HCT116 (cell line): Measurements from ENCODE around the gene HMCN2. TPM values are rescaled to one million over a fixed set of nuclear protein-coding genes. Genes with fewer than 3 reads are reported as not detected.

Source experiments
- ATAC-seq: fragments of 200-7000 bp; cut with Tn5 transposase; 2 replicates; pipeline ENCODE4 v1.9.1; 2020; ENCODE audit warnings: mild to moderate bottlenecking, moderate library complexity
- BruUV-seq: library from RNA; stranded (reverse); fragments of 400-500 nt; replicated peaks from 2 replicates; lab custom pipeline; 2021; lab: Mats Ljungman, UMichigan
- CTCF ChIA-PET: fragments of 300-600 bp; sonication (Branson Sonifier 250); formaldehyde crosslinking; loops from one replicate; lab custom pipeline; 2021; ENCODE audit warnings: antibody characterized with exemption; lab: Charles Lee
- POLR2A ChIA-PET: fragments of 300-600, 350-600 bp; sonication (Branson Sonifier 250); formaldehyde crosslinking; loops from one replicate; lab custom pipeline; 2021; ENCODE audit warnings: antibody characterized with exemption; lab: Charles Lee
- RAD21 ChIA-PET, 2 experiments: fragments of 300-600 bp; sonication (Branson Sonifier 250); formaldehyde crosslinking; loops; one replicate each; lab custom pipeline; 2023; ENCODE audit warnings: low total read pairs in 2 of 2; ENCODE audit not compliant: uncharacterized antibody in 2 of 2, unreplicated experiment in 2 of 2, low non-redundant PET in 1 of 2; lab: Charles Lee
- DNase-seq: peaks from one replicate; pipeline ENCODE4 v3.0.0-alpha.2; 2010; ENCODE audit warnings: low read depth, low spot score
- H2AFZ ChIP-seq: fragments of 200-600 bp; shearing (Covaris generic), sonication (generic); 2 replicates; pipeline ENCODE4 v1.6.1; 2017; ENCODE audit warnings: low read depth, mixed run types, mixed read lengths, antibody characterized with exemption, low read length; ENCODE audit not compliant: poor library complexity, severe bottlenecking
- H3K27ac ChIP-seq: 2 replicates; pipeline ENCODE4 v1.5.1; 2012; ENCODE audit warnings: low read depth, low read length
- H3K27me3 ChIP-seq: fragments of 200-600 bp; sonication (generic); 2 replicates; pipeline ENCODE4 v1.6.1; 2016; ENCODE audit warnings: mixed run types, low read length, mixed read lengths; ENCODE audit not compliant: insufficient read depth
- H3K36me3 ChIP-seq, 2 experiments: fragments of 200-500 bp in 1 of 2; fragments of 200-600 bp in 1 of 2; sonication (Bioruptor generic) in 1 of 2; sonication (generic) in 1 of 2; 2 replicates each; pipeline versions ENCODE4 v1.5.1 to v1.6.1; 2014 to 2016; ENCODE audit warnings: low read length in 2 of 2, inconsistent platforms in 1 of 2, mixed read lengths in 1 of 2, mixed run types in 1 of 2; ENCODE audit not compliant: insufficient read depth in 2 of 2, control insufficient read depth in 1 of 2
- H3K4me1 ChIP-seq, 2 experiments: fragments of 200-600 bp in 1 of 2; sonication (generic) in 1 of 2; 2 replicates each; pipeline versions ENCODE4 v1.5.1 to v1.6.1; 2012 to 2017; ENCODE audit warnings: low read length in 2 of 2, inconsistent platforms in 1 of 2, mild to moderate bottlenecking in 1 of 2, mixed read lengths in 1 of 2, mixed run types in 1 of 2, moderate library complexity in 1 of 2; ENCODE audit not compliant: insufficient read depth in 2 of 2, control insufficient read depth in 1 of 2
- H3K4me2 ChIP-seq: fragments of 200-600 bp; sonication (generic); 2 replicates; pipeline ENCODE4 v1.6.1; 2017; ENCODE audit warnings: mixed run types, low read length, mixed read lengths
- H3K4me3 ChIP-seq, 2 experiments: fragments of 200-600 bp in 1 of 2; sonication (generic) in 1 of 2; replicated peaks in 1 of 2; 2 replicates each; pipeline ENCODE4 v1.5.1; 2011 to 2016; ENCODE audit warnings: low read length in 2 of 2, control low read depth in 1 of 2, low read depth in 1 of 2, mild to moderate bottlenecking in 1 of 2, mixed read lengths in 1 of 2, mixed run types in 1 of 2
- H3K79me2 ChIP-seq: fragments of 200-600 bp; sonication (generic); 2 replicates; pipeline ENCODE4 v1.6.1; 2017; ENCODE audit warnings: mild to moderate bottlenecking, mixed run types, low read length, moderate library complexity, mixed read lengths; ENCODE audit not compliant: insufficient read depth
- H3K9ac ChIP-seq: fragments of 200-600 bp; sonication (generic); 2 replicates; pipeline ENCODE4 v1.6.1; 2016; ENCODE audit warnings: low read length, mixed read lengths
- H3K9me2 ChIP-seq: fragments of 200-600 bp; sonication (generic), shearing (Covaris generic); 2 replicates; pipeline ENCODE4 v1.6.1; 2017; ENCODE audit warnings: mixed run types, mild to moderate bottlenecking, moderate library complexity; ENCODE audit not compliant: insufficient read depth
- H3K9me3 ChIP-seq, 2 experiments: fragments of 200-500 bp in 1 of 2; fragments of 200-600 bp in 1 of 2; sonication (Bioruptor generic) in 1 of 2; sonication (generic) in 1 of 2; 2 replicates each; pipeline ENCODE4 v1.6.1; 2014 to 2017; ENCODE audit warnings: low read length in 2 of 2, mixed read lengths in 2 of 2, inconsistent platforms in 1 of 2, low read depth in 1 of 2, mild to moderate bottlenecking in 1 of 2, mixed run types in 1 of 2, moderate library complexity in 1 of 2; ENCODE audit not compliant: control insufficient read depth in 1 of 2, insufficient read depth in 1 of 2
- H4K20me1 ChIP-seq: fragments of 200-600 bp; sonication (generic), shearing (Covaris generic); 2 replicates; pipeline ENCODE4 v1.6.1; 2017; ENCODE audit warnings: mixed run types, mild to moderate bottlenecking, moderate library complexity; ENCODE audit not compliant: insufficient read depth
- CBX3 ChIP-seq: IDR thresholded peaks from 2 replicates; pipeline ENCODE4 v1.6.1; 2012; ENCODE audit warnings: low read depth
- CEBPB ChIP-seq: IDR thresholded peaks from 2 replicates; pipeline ENCODE4 v1.6.1; 2012; ENCODE audit warnings: low read depth
- CTCF ChIP-seq, 3 experiments: fragments of 200-600 bp in 1 of 3; sonication (generic) in 1 of 3; IDR thresholded peaks in 2 of 3; conservative IDR thresholded peaks in 1 of 3; 2 replicates each; pipeline ENCODE4 v1.5.1; 2012 to 2017; ENCODE audit warnings: low read depth in 2 of 3, low read length in 2 of 3, antibody characterized with exemption in 1 of 3, borderline replicate concordance in 1 of 3, control low read depth in 1 of 3, mild to moderate bottlenecking in 1 of 3, mixed read lengths in 1 of 3, mixed run types in 1 of 3, moderate library complexity in 1 of 3; ENCODE audit not compliant: insufficient read depth in 1 of 3
- ELF1 ChIP-seq: IDR thresholded peaks from 2 replicates; pipeline ENCODE4 v1.6.1; 2012; ENCODE audit warnings: low read depth, borderline replicate concordance
- EZH2 ChIP-seq: fragments of 200-600 bp; sonication (generic); IDR thresholded peaks from 2 replicates; pipeline ENCODE4 v1.6.1; 2017; ENCODE audit warnings: antibody characterized with exemption, mixed run types
- EZH2phosphoT487 ChIP-seq: fragments of 200-600 bp; IDR thresholded peaks from 2 replicates; pipeline ENCODE4 v1.6.1; 2018; ENCODE audit warnings: antibody characterized with exemption, borderline replicate concordance
- FOSL1 ChIP-seq: IDR thresholded peaks from 2 replicates; pipeline ENCODE4 v1.6.1; 2012; ENCODE audit warnings: low read depth
- JUND ChIP-seq: IDR thresholded peaks from 2 replicates; pipeline ENCODE4 v1.6.1; 2012
- MAX ChIP-seq: IDR thresholded peaks from 2 replicates; pipeline ENCODE4 v1.6.1; 2012
- POLR2A ChIP-seq: IDR thresholded peaks from 2 replicates; pipeline ENCODE4 v1.7.0; 2011; ENCODE audit warnings: borderline replicate concordance; ENCODE audit not compliant: insufficient read depth, insufficient read length; ENCODE audit errors: extremely low read depth
- POLR2AphosphoS5 ChIP-seq: IDR thresholded peaks from 2 replicates; pipeline ENCODE4 v1.6.1; 2011; ENCODE audit warnings: mild to moderate bottlenecking, low read depth, low read length, moderate library complexity
- RAD21 ChIP-seq: IDR thresholded peaks from 2 replicates; pipeline ENCODE4 v1.6.1; 2012; ENCODE audit warnings: low read depth, mild to moderate bottlenecking
- REST ChIP-seq: IDR thresholded peaks from 2 replicates; pipeline ENCODE4 v1.6.1; 2012; ENCODE audit warnings: low read depth
- SP1 ChIP-seq: IDR thresholded peaks from 2 replicates; pipeline ENCODE4 v1.6.1; 2012; ENCODE audit warnings: low read depth
- SRF ChIP-seq: IDR thresholded peaks from 2 replicates; pipeline ENCODE4 v1.6.1; 2012; ENCODE audit warnings: low read depth
- YY1 ChIP-seq: IDR thresholded peaks from 2 replicates; pipeline ENCODE4 v1.6.1; 2011; ENCODE audit warnings: low read length, low read depth, moderate library complexity, mild to moderate bottlenecking; ENCODE audit not compliant: insufficient replicate concordance; ENCODE audit errors: extremely low read depth
- ZBTB33 ChIP-seq: IDR thresholded peaks from 2 replicates; pipeline ENCODE4 v1.6.1; 2011; ENCODE audit warnings: mild to moderate bottlenecking, low read length, moderate library complexity; ENCODE audit not compliant: insufficient replicate concordance; ENCODE audit errors: extremely low read depth
- ZFX ChIP-seq: fragments of 450-650 bp; IDR thresholded peaks from 2 replicates; pipeline ENCODE4 v1.6.1; 2017
- ZNF274 ChIP-seq: fragments of 200-500 bp; sonication (Bioruptor generic); IDR thresholded peaks from 2 replicates; pipeline ENCODE4 v1.6.1; 2014; ENCODE audit warnings: mild to moderate bottlenecking, low read depth, low read length, inconsistent platforms
- intact Hi-C: fragments of 100-400 bp; cut with micrococcal nuclease; formaldehyde crosslinking; loops from 2 replicates; pipeline ENCODE4 v1.10.0; 2022
- total RNA-seq: library from RNA; stranded (reverse); gene quantifications from one replicate; pipeline ENCODE4 v1.2.1, GENCODE V29; 2021; ENCODE audit not compliant: unreplicated experiment

The HMCN2 gene
- total RNA-seq, 1 experiment from 2014 or later, result 0.22 TPM

- RAD21 ChIA-PET, result no interaction called here
- Histone ChIP-seq H3K27me3 (no peaks in the 10 kb centered on the region), H2AFZ (no peak overlapping the region), H3K9me2 (no peaks in the 10 kb centered on the region), H3K9ac (no peak overlapping the region), H3K4me3 (no peak overlapping the region), H3K4me2 (no peak overlapping the region), H3K36me3 (no peaks in the 10 kb centered on the region), H4K20me1 (no peaks in the 10 kb centered on the region)
- intact Hi-C loops, result no loop called here
- ATAC-seq (peak; percentile 75), DNase-seq (peak; percentile 53)
- no TSS peak for BruUV-seq
- no peak for TF ChIP-seq JUND
- TF ChIP-seq EZH2, result no peak
- TF ChIP-seq SP1, result peak; percentile 62
- no peak for TF ChIP-seq POLR2A
- no peak for TF ChIP-seq CBX3
- TF ChIP-seq ZFX, result no peak
- TF ChIP-seq YY1, result peak; percentile 38
- no peak for TF ChIP-seq SRF
- peak; percentile 80; the same call in 1 of the 2 replicates for TF ChIP-seq ELF1
- TF ChIP-seq ZBTB33, result no peak
- TF ChIP-seq CTCF (IDR thresholded peaks at IDR 0.05 in 2 of 3, conservative IDR thresholded peaks at IDR 0.05 in 1 of 3; ENCODE audit: borderline replicate concordance in 1 of 3, insufficient read depth in 1 of 3, low read depth in 2 of 3, low read length in 2 of 3), result no peak
- no peak for TF ChIP-seq RAD21
- TF ChIP-seq ZNF274, result no peak
- 0 out of 2 replicates have a peak, but pooled peaks have one; percentile 18 for TF ChIP-seq POLR2AphosphoS5
- peak; percentile 17; the same call in 1 of the 2 replicates for TF ChIP-seq MAX
- TF ChIP-seq CEBPB, result no peak
- no peak for TF ChIP-seq FOSL1
- no peak for TF ChIP-seq REST
- TF ChIP-seq EZH2phosphoT487, result no peak
- TF ChIP-seq, all 23 proteins: peak for 5
- Histone ChIP-seq H3K79me2 (no peaks in the 10 kb centered on the region), H3K27ac (no peak overlapping the region), H3K4me1 (peaks cover 0 to 22% of the 10 kb centered on the region in 2 experiments; a peak in 2 of 4 replicates), H3K9me3 (no peaks in the 10 kb centered on the region)
- POLR2A ChIA-PET, result no interaction called here
- CTCF ChIA-PET, result interaction anchor here (0.7 to 1.4 kb wide), 2 partner anchors 116 to 450 kb away, joined by 3 read pairs; no protein-coding TSS in a partner anchor
Observed at GRCh38 chr9:130240410-130241197, 25.0 kb upstream of the HMCN2 start.
